HL-60 (cell line): Measurements from ENCODE around the gene GSAP.

ENCODE experiments used
- DNase-seq, 2 experiments: peaks; one replicate each; pipeline ENCODE4 v3.0.0-alpha.2; 2010 to 2020; ENCODE audit warnings: low read depth in 1 of 2, low spot score in 1 of 2
- H3K27ac ChIP-seq: fragments of 250-450 bp; sonication (Bioruptor Pico); replicated peaks from 2 replicates; pipeline ENCODE4 v1.5.1; 2020; ENCODE audit warnings: mild to moderate bottlenecking, moderate library complexity
- H3K27me3 ChIP-seq: fragments of 250-450 bp; sonication (Bioruptor Pico); 2 replicates; pipeline ENCODE4 v1.5.1; 2021; ENCODE audit warnings: mild to moderate bottlenecking, moderate library complexity; ENCODE audit not compliant: insufficient read depth, poor library complexity, severe bottlenecking
- H3K4me3 ChIP-seq: replicated peaks from 2 replicates; pipeline ENCODE4 v1.5.1; 2011; ENCODE audit warnings: mild to moderate bottlenecking, control low read depth, low read length; ENCODE audit not compliant: insufficient read depth
- GABPA ChIP-seq: IDR thresholded peaks from 2 replicates; pipeline ENCODE4 v1.6.1; 2012; ENCODE audit warnings: low read depth
- POLR2AphosphoS5 ChIP-seq: IDR thresholded peaks from 2 replicates; pipeline ENCODE4 v1.6.1; 2012; ENCODE audit warnings: low read depth
- SPI1 ChIP-seq: IDR thresholded peaks from 2 replicates; pipeline ENCODE4 v1.6.1; 2012; ENCODE audit warnings: low read depth, mild to moderate bottlenecking, borderline replicate concordance
- TF ChIP-seq, protein P1 (sequence below): IDR thresholded peaks from 2 replicates; pipeline ENCODE4 v1.6.1; 2012; ENCODE audit warnings: low read depth; ENCODE audit not compliant: insufficient replicate concordance
- TF ChIP-seq, protein P2 (sequence below): IDR thresholded peaks from one replicate; pipeline ENCODE4 v1.5.1; 2011; ENCODE audit warnings: low read length, control low read depth, inconsistent platforms; ENCODE audit not compliant: insufficient read depth

The GSAP gene

DNA sequence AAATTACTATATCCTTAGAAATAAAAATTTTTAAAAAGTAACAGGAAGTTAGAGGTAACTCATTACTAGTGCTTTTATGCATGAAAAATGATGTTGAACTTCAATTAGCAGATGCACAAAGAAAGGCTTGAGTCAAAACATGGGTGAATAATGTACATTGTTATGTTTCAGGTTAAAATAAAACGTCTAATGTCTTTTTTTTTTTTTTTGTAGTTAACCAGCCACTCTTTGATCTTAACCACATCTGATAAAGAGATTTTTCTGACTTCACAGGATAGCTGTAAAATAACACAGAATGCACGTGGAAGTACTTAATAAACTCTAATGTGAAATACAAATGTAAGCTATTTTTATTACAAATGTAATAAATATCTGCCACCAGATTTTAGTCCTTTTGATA, 61.7 kb downstream of the GSAP start:
- DNase-seq: no peak
- Histone ChIP-seq H3K4me3 (no peak overlapping the region), H3K27ac (no peak overlapping the region), H3K27me3 (no peaks in the 10 kb centered on the region)
- TF ChIP-seq POLR2AphosphoS5 (no peak), SPI1 (no peak), GABPA (no peak)
- TF ChIP-seq, protein P1, sequence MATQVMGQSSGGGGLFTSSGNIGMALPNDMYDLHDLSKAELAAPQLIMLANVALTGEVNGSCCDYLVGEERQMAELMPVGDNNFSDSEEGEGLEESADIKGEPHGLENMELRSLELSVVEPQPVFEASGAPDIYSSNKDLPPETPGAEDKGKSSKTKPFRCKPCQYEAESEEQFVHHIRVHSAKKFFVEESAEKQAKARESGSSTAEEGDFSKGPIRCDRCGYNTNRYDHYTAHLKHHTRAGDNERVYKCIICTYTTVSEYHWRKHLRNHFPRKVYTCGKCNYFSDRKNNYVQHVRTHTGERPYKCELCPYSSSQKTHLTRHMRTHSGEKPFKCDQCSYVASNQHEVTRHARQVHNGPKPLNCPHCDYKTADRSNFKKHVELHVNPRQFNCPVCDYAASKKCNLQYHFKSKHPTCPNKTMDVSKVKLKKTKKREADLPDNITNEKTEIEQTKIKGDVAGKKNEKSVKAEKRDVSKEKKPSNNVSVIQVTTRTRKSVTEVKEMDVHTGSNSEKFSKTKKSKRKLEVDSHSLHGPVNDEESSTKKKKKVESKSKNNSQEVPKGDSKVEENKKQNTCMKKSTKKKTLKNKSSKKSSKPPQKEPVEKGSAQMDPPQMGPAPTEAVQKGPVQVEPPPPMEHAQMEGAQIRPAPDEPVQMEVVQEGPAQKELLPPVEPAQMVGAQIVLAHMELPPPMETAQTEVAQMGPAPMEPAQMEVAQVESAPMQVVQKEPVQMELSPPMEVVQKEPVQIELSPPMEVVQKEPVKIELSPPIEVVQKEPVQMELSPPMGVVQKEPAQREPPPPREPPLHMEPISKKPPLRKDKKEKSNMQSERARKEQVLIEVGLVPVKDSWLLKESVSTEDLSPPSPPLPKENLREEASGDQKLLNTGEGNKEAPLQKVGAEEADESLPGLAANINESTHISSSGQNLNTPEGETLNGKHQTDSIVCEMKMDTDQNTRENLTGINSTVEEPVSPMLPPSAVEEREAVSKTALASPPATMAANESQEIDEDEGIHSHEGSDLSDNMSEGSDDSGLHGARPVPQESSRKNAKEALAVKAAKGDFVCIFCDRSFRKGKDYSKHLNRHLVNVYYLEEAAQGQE: no peak
- TF ChIP-seq, protein P2, sequence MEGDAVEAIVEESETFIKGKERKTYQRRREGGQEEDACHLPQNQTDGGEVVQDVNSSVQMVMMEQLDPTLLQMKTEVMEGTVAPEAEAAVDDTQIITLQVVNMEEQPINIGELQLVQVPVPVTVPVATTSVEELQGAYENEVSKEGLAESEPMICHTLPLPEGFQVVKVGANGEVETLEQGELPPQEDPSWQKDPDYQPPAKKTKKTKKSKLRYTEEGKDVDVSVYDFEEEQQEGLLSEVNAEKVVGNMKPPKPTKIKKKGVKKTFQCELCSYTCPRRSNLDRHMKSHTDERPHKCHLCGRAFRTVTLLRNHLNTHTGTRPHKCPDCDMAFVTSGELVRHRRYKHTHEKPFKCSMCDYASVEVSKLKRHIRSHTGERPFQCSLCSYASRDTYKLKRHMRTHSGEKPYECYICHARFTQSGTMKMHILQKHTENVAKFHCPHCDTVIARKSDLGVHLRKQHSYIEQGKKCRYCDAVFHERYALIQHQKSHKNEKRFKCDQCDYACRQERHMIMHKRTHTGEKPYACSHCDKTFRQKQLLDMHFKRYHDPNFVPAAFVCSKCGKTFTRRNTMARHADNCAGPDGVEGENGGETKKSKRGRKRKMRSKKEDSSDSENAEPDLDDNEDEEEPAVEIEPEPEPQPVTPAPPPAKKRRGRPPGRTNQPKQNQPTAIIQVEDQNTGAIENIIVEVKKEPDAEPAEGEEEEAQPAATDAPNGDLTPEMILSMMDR: no peak

DNA sequence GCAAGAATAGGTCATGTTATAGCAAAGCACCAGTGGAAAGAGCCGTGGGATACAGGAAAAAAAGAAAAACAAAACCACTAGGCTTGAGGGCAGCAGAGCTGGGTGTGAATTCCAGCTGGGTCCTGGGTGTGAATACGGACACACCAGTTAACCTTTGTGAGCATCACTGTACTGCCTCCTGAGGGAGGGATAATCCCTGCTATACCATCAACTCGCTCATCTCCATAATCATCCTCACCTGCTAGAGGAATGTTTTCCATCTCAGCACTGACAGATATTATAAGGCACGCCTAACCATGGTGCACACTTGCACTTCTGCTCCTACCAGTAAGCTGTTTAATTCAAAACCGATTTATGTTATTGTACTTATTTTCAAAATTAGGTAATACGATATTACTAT, 62.2 kb downstream of the GSAP start:
- Histone ChIP-seq H3K4me3 (no peak overlapping the region), H3K27ac (no peak overlapping the region), H3K27me3 (no peaks in the 10 kb centered on the region)
- no peak for DNase-seq
- TF ChIP-seq, protein P1: no peak
- TF ChIP-seq SPI1 (no peak), POLR2AphosphoS5 (no peak), GABPA (no peak)
- TF ChIP-seq, protein P2: no peak

DNA sequence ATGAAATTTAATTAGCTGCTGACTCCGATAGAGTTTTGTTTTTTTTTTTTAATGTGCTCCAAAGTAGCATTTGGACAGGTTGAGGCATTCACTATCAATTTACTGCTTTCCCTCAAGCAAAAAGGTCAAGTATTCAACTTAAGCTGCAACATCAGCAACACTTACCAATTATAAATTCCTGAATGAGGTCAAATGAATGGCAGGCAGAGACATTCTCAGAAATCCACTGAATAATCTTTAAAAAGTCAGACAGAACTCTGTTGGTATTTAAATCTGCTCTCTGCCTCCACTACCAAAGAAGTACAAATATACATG, 62.8 kb downstream of the GSAP start:
- DNase-seq: no peak
- TF ChIP-seq, protein P2: no peak
- TF ChIP-seq GABPA (no peak), SPI1 (no peak), POLR2AphosphoS5 (no peak)
- TF ChIP-seq, protein P1: no peak
- Histone ChIP-seq H3K4me3 (no peak overlapping the region), H3K27ac (no peak overlapping the region), H3K27me3 (no peaks in the 10 kb centered on the region)
